OCI-LY7 (cell line): Measurements from ENCODE around the gene MTAP.

ENCODE experiments used
- EZH2phosphoT487 ChIP-seq: fragments of 200-600 bp; sonication (generic); IDR thresholded peaks from 2 replicates; pipeline ENCODE4 v1.6.1; 2018; ENCODE audit warnings: low read depth, borderline replicate concordance, mild to moderate bottlenecking, mixed run types, antibody characterized with exemption, low read length, moderate library complexity, mixed read lengths
- TF ChIP-seq, protein P1 (sequence below): fragments of 200-600 bp; sonication (generic); conservative IDR thresholded peaks from 2 replicates; pipeline ENCODE4 v1.5.1; 2014; ENCODE audit warnings: mild to moderate bottlenecking, antibody characterized with exemption, low read length, moderate library complexity, mixed read lengths

DNA sequence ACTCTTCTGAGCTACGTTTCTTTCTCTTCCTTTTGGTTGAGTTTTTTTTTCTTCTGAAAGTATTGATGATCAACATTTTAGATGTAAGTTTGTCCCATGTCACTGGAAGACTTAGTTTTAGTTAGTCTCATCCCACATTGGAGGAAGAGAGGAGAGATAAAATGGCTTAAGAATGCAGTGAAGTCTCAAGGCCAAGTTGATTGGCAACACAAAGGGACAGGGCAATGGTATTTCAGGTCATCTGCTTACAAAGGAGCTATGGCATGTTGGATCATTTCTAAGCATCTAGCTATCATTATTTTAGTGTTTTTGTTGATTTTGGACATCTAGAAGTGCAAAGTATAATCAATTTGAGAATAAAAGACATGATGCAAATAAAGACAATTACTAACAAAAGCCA is 133.2 kb downstream of the MTAP start:
- TF ChIP-seq, protein P1, sequence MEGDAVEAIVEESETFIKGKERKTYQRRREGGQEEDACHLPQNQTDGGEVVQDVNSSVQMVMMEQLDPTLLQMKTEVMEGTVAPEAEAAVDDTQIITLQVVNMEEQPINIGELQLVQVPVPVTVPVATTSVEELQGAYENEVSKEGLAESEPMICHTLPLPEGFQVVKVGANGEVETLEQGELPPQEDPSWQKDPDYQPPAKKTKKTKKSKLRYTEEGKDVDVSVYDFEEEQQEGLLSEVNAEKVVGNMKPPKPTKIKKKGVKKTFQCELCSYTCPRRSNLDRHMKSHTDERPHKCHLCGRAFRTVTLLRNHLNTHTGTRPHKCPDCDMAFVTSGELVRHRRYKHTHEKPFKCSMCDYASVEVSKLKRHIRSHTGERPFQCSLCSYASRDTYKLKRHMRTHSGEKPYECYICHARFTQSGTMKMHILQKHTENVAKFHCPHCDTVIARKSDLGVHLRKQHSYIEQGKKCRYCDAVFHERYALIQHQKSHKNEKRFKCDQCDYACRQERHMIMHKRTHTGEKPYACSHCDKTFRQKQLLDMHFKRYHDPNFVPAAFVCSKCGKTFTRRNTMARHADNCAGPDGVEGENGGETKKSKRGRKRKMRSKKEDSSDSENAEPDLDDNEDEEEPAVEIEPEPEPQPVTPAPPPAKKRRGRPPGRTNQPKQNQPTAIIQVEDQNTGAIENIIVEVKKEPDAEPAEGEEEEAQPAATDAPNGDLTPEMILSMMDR: no peak
- TF ChIP-seq EZH2phosphoT487: no peak
